NT2/D1 (cell line): ENCODE results near the gene EEF1AKMT3.

Experiments
- YY1 ChIP-seq: IDR thresholded peaks from 2 replicates; pipeline ENCODE4 v1.6.1; 2011; ENCODE audit not compliant: insufficient read length, insufficient read depth
- ZNF274 ChIP-seq: IDR thresholded peaks from 2 replicates; pipeline ENCODE4 v1.6.1; 2011; ENCODE audit warnings: mild to moderate bottlenecking, low read depth, low read length

DNA sequence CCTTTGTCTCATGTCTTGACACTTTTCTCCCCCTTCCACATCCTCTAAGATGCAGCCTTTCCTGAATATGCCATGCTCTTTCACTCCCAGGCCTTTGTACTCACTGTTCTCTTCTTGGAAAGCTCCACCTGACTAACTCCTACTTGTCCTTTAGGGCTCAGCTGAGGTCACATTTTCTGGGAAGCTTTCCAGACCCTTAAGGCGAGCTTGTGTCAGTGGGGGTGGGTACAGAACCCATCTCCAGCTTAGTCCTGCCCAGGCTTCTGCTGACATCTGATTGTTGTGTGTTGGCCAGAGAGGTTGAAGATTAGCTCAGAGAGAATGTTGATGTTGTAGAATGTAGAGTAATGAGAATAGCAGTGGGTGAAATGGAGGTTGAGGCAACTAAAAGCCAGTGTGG lies 7.3 kb downstream of the EEF1AKMT3 start:
- no peak for TF ChIP-seq YY1
- TF ChIP-seq ZNF274: no peak
